ENCODE results near the gene PNLIPRP1. TPM values are rescaled to one million over a fixed set of nuclear protein-coding genes. Genes with fewer than 3 reads are reported as not detected.

The PNLIPRP1 gene
- total RNA-seq, 4 donors from 2014 or later: 0.66 to 2.4 TPM; not detected in 2

DNA sequence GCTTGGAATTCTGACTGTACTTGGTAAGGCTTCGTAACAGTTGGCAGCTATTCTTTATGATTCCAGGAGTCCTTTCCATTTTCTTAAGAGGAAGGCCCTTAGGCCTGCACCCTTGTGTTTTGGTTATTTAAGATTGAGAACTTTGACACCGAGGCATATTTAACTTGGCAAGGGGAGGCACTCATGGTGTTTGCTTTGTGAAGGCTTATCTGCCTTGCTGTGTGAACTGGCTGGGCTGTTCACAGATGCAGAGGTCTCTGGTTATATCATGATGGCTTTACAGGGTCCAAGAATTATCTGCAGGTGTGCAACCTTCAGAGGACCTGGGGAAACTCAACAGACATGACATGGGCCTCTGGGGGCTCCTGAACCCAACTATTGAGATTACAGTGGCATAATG, 833 bp upstream of the PNLIPRP1 start:
- DNase-seq (ENCODE audit: low spot score in 2 of 2): no peak
- TF ChIP-seq, protein P1, sequence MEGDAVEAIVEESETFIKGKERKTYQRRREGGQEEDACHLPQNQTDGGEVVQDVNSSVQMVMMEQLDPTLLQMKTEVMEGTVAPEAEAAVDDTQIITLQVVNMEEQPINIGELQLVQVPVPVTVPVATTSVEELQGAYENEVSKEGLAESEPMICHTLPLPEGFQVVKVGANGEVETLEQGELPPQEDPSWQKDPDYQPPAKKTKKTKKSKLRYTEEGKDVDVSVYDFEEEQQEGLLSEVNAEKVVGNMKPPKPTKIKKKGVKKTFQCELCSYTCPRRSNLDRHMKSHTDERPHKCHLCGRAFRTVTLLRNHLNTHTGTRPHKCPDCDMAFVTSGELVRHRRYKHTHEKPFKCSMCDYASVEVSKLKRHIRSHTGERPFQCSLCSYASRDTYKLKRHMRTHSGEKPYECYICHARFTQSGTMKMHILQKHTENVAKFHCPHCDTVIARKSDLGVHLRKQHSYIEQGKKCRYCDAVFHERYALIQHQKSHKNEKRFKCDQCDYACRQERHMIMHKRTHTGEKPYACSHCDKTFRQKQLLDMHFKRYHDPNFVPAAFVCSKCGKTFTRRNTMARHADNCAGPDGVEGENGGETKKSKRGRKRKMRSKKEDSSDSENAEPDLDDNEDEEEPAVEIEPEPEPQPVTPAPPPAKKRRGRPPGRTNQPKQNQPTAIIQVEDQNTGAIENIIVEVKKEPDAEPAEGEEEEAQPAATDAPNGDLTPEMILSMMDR (IDR thresholded peaks at IDR 0.05): no peak
- no peak for TF ChIP-seq POLR2A (IDR thresholded peaks at IDR 0.05)
- no peak for TF ChIP-seq EP300 (IDR thresholded peaks at IDR 0.05)
- Histone ChIP-seq H3K4me1 (no peaks in the 10 kb centered on the region), H3K36me3 (no peaks in the 10 kb centered on the region), H3K27me3 (no peaks in the 10 kb centered on the region), H3K4me3 (no peak overlapping the region), H3K9me3 (no peaks in the 10 kb centered on the region), H3K27ac (no peak overlapping the region)
- 62 to 72% methylated on average over 2 of the region's 2 CpGs for WGBS, 2 donors

DNA sequence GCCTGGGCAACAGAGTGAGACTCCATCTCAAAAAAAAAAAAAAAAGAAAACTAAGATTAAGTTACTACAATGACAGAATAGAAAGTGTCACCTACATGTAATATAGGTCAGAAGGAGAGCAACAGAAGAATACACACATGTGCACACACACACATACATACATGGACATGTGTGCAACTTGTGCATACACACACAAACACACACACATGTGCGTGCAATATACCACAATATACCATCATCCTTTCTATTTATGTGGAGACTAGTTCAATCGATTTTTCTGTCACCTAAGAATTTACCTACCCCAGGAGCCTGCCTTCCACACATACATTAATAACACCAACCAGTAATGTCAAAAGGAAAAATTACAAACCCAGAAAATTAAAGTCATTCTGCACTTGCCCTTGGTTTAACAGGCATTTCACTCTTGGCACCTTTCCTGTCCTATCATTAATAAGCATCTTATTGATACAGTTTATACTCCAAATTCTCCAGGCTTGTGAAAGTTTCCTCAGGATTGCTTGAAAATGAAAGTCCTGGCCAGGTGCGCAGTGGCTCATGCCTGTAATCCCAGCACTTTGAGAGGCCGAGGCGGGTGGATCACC, 2.5 kb downstream of the PNLIPRP1 start:
- Histone ChIP-seq H3K4me1 (no peaks in the 10 kb centered on the region), H3K27me3 (no peaks in the 10 kb centered on the region), H3K27ac (no peak overlapping the region), H3K36me3 (no peaks in the 10 kb centered on the region), H3K4me3 (no peak overlapping the region), H3K9me3 (no peaks in the 10 kb centered on the region)
- TF ChIP-seq POLR2A (IDR thresholded peaks at IDR 0.05) (no peak), EP300 (IDR thresholded peaks at IDR 0.05) (no peak)
- TF ChIP-seq, protein P1 (IDR thresholded peaks at IDR 0.05): no peak
- WGBS, 2 donors: 89 to 92% methylated on average over 5 of the region's 5 CpGs
- no peak for DNase-seq (ENCODE audit: low spot score in 2 of 2)

DNA sequence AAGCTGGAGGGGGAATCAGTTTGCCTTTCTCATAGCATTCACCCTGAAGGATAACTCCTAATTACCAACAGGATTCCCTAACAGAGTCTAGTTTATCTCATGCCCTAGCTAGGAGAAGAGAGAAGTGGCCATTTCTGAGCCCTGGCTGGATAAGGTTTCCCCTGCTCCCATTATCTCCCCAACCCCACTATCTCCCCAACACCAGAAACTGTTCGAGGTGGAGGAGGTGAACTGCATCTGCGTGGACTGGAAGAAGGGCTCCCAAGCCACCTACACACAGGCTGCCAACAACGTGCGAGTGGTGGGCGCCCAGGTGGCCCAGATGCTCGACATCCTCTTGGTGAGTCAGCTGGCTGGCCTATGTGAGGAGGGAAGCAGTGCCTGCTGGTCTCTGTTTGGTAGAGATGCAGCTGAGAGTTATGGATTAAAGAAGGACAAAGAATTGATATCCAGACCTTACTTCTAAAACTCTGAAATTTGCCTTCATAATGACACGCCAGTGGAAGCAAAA, 3.8 kb downstream of the PNLIPRP1 start:
- no peak for TF ChIP-seq EP300 (IDR thresholded peaks at IDR 0.05)
- TF ChIP-seq POLR2A (IDR thresholded peaks at IDR 0.05): no peak
- TF ChIP-seq, protein P1 (IDR thresholded peaks at IDR 0.05): no peak
- WGBS, 2 donors: 86% methylated on average over 7 of the region's 7 CpGs

DNA sequence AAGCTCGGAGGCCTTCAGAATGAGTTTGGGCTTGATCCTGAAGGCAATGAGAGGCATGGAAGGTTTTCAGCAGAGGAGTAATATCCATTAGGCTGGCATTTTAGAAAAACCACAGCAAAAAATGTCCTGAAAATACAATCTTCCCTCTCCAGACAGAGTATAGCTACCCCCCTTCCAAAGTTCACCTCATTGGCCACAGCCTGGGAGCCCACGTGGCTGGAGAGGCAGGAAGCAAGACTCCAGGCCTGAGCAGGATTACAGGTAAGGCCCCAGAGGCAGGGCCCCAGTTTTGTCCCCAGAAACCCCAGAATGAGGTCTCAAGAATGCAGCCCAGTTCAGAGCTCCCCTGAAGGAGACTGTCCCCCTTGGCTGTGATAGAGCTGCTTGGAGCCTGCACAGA, 5.3 kb downstream of the PNLIPRP1 start:
- no peaks in the 10 kb centered on the region for H3K27me3 ChIP-seq
- no peak overlapping the region for H3K4me3 ChIP-seq
- no peaks in the 10 kb centered on the region for H3K36me3 ChIP-seq
- H3K4me1 ChIP-seq: no peaks in the 10 kb centered on the region
- no peak overlapping the region for H3K27ac ChIP-seq
- 66 to 70% methylated on average over 2 of the region's 2 CpGs for WGBS, 2 donors
- TF ChIP-seq, protein P1 (IDR thresholded peaks at IDR 0.05): no peak
- TF ChIP-seq POLR2A (IDR thresholded peaks at IDR 0.05): no peak
- TF ChIP-seq EP300 (IDR thresholded peaks at IDR 0.05): no peak
- no peaks in the 10 kb centered on the region for H3K9me3 ChIP-seq
- no peak for DNase-seq (ENCODE audit: low spot score in 2 of 2)

More for the DNA sequence above, 3.8 kb downstream of the PNLIPRP1 start:
- Histone ChIP-seq H3K27ac (no peak overlapping the region), H3K4me3 (no peak overlapping the region), H3K27me3 (no peaks in the 10 kb centered on the region), H3K9me3 (no peaks in the 10 kb centered on the region), H3K36me3 (no peaks in the 10 kb centered on the region), H3K4me1 (no peaks in the 10 kb centered on the region)
- DNase-seq (ENCODE audit: low spot score in 2 of 2): no peak

DNA sequence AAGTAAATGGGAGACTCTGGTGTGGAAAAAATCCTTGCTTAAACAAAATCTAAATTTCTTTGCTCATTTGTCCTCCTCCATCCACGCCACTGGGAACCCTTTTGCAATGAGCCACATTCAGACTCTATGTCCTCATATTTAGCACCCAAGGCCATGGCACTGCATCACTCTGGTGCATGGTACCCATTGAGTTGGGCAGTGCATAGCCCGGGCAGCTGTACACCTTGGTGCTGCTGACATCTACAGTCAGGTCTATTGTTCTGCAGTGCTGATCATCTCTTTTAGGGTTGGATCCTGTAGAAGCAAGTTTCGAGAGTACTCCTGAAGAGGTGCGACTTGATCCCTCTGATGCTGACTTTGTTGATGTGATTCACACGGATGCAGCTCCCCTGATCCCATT, 6.8 kb downstream of the PNLIPRP1 start:
- Histone ChIP-seq H3K36me3 (no peaks in the 10 kb centered on the region), H3K27ac (no peak overlapping the region), H3K4me1 (no peaks in the 10 kb centered on the region), H3K27me3 (no peaks in the 10 kb centered on the region), H3K9me3 (no peaks in the 10 kb centered on the region), H3K4me3 (no peak overlapping the region)
- DNase-seq (ENCODE audit: low spot score in 2 of 2): no peak
- no peak for TF ChIP-seq POLR2A (IDR thresholded peaks at IDR 0.05)
- TF ChIP-seq, protein P1 (IDR thresholded peaks at IDR 0.05): no peak
- TF ChIP-seq EP300 (IDR thresholded peaks at IDR 0.05): no peak
- WGBS, 2 donors: 83 to 88% methylated on average over 5 of the region's 5 CpGs

All from tibial nerve (tissue), 4 donors.